Midbrain (tissue), 1 donor: Measurements from ENCODE around the gene DCDC1.

Experiments
- DNase-seq: peaks from one replicate; lab custom pipeline; 2025; lab: John Stamatoyannopoulos, UW

Gene DCDC1

GRCh38 chr11:31102875-31103274, 266.7 kb downstream of the DCDC1 start:
- DNase-seq = no peak

GRCh38 chr11:31102316-31102715, 267.2 kb downstream of the DCDC1 start:
- no peak for DNase-seq

- no peak for DNase-seq
Measured at GRCh38 chr11:31096191-31096805, 273.2 kb downstream of the DCDC1 start.

- no peak for DNase-seq
Measured at GRCh38 chr11:31092638-31093037, 276.9 kb downstream of the DCDC1 start.

- DNase-seq = no peak
Measured at GRCh38 chr11:31089117-31089516, 280.4 kb downstream of the DCDC1 start.

GRCh38 chr11:31069447-31070205, 299.9 kb downstream of the DCDC1 start:
- no peak for DNase-seq

- DNase-seq = no peak
Measured at GRCh38 chr11:31060880-31061279, 308.7 kb downstream of the DCDC1 start.

GRCh38 chr11:31059529-31059928, 310.0 kb downstream of the DCDC1 start:
- no peak for DNase-seq

GRCh38 chr11:31050061-31050765, 319.3 kb downstream of the DCDC1 start:
- no peak for DNase-seq

GRCh38 chr11:31045335-31045734, 324.2 kb downstream of the DCDC1 start:
- DNase-seq = no peak

- no peak for DNase-seq
Measured at GRCh38 chr11:31030138-31030792, 339.3 kb downstream of the DCDC1 start.

GRCh38 chr11:31026315-31026714, 343.2 kb downstream of the DCDC1 start:
- no peak for DNase-seq

- no peak for DNase-seq
Measured at GRCh38 chr11:31022080-31022479, 347.5 kb downstream of the DCDC1 start.

- no peak for DNase-seq
Measured at GRCh38 chr11:31019786-31020185, 349.8 kb downstream of the DCDC1 start.

GRCh38 chr11:31005202-31005601, 364.3 kb downstream of the DCDC1 start:
- DNase-seq = no peak

GRCh38 chr11:31001427-31001826, 368.1 kb downstream of the DCDC1 start:
- no peak for DNase-seq

- no peak for DNase-seq
Measured at GRCh38 chr11:31000381-31000780, 369.2 kb downstream of the DCDC1 start.

GRCh38 chr11:30992513-30992849, 377.1 kb downstream of the DCDC1 start:
- DNase-seq = no peak

- no peak for DNase-seq
Measured at GRCh38 chr11:30991802-30992512, 377.6 kb downstream of the DCDC1 start.

- DNase-seq = no peak
Measured at GRCh38 chr11:30991376-30991775, 378.2 kb downstream of the DCDC1 start.

- no peak for DNase-seq
Measured at GRCh38 chr11:30990625-30991296, 378.8 kb downstream of the DCDC1 start.
